Dendritic cell treated with granulocyte-macrophage colony-stimulating factor and Interleukin-4, amounts not matched to agents 40 ng/mL and 50 ng/mL, for 4 days (primary cell): ENCODE results near the gene EXOC6B.

Experiments used
- H3K27ac Mint-ChIP-seq: one replicate; pipeline ENCODE4 v1.8.0; 2022; ENCODE audit warnings: mild to moderate bottlenecking, mixed read lengths
- H3K27me3 Mint-ChIP-seq: one replicate; pipeline ENCODE4 v1.8.0; 2022; ENCODE audit warnings: mild to moderate bottlenecking, mixed read lengths
- H3K36me3 Mint-ChIP-seq: one replicate; pipeline ENCODE4 v1.8.0; 2022; ENCODE audit warnings: low read depth, mixed read lengths
- H3K4me1 Mint-ChIP-seq: one replicate; pipeline ENCODE4 v1.8.0; 2022; ENCODE audit warnings: low read depth, mixed read lengths
- H3K4me3 Mint-ChIP-seq: one replicate; pipeline ENCODE4 v1.8.0; 2022; ENCODE audit warnings: mild to moderate bottlenecking, moderate library complexity, mixed read lengths
- H3K9me3 Mint-ChIP-seq: one replicate; pipeline ENCODE4 v1.8.0; 2022; ENCODE audit warnings: mixed read lengths
- intact Hi-C: fragments of 100-400 bp; cut with micrococcal nuclease; formaldehyde crosslinking; loops from one replicate; pipeline ENCODE4 v1.15.0; 2022

Gene EXOC6B

GRCh38 chr2:72162574-72162973, 663.3 kb downstream of the EXOC6B start:
- Mint-ChIP-seq H3K4me1 (no peaks in the 10 kb centered on the region), H3K9me3 (no peaks in the 10 kb centered on the region), H3K27me3 (peaks cover 22% of the 10 kb centered on the region), H3K4me3 (no peak overlapping the region), H3K36me3 (no peaks in the 10 kb centered on the region), H3K27ac (no peak overlapping the region)
- intact Hi-C loops = no loop called here

GRCh38 chr2:72159211-72159993, 666.4 kb downstream of the EXOC6B start:
- H3K27ac Mint-ChIP-seq = no peak overlapping the region
- H3K36me3 Mint-ChIP-seq = no peaks in the 10 kb centered on the region
- no peaks in the 10 kb centered on the region for H3K9me3 Mint-ChIP-seq
- no peak overlapping the region for H3K4me3 Mint-ChIP-seq
- intact Hi-C loops = no loop called here
- H3K27me3 Mint-ChIP-seq = peaks cover 33% of the 10 kb centered on the region
- no peaks in the 10 kb centered on the region for H3K4me1 Mint-ChIP-seq

- Mint-ChIP-seq H3K36me3 (no peaks in the 10 kb centered on the region), H3K4me1 (no peaks in the 10 kb centered on the region), H3K9me3 (no peaks in the 10 kb centered on the region), H3K27me3 (peaks cover 35% of the 10 kb centered on the region), H3K4me3 (no peak overlapping the region), H3K27ac (no peak overlapping the region)
- intact Hi-C loops = no loop called here
Measured at GRCh38 chr2:72157871-72158771, 667.7 kb downstream of the EXOC6B start.

- no peaks in the 10 kb centered on the region for H3K4me1 Mint-ChIP-seq
- no peak overlapping the region for H3K27ac Mint-ChIP-seq
- H3K27me3 Mint-ChIP-seq = peaks cover 37% of the 10 kb centered on the region
- no peak overlapping the region for H3K4me3 Mint-ChIP-seq
- intact Hi-C loops = no loop called here
- no peaks in the 10 kb centered on the region for H3K9me3 Mint-ChIP-seq
- H3K36me3 Mint-ChIP-seq = no peaks in the 10 kb centered on the region
Measured at GRCh38 chr2:72156872-72157271, 669.0 kb downstream of the EXOC6B start.

- no peaks in the 10 kb centered on the region for H3K36me3 Mint-ChIP-seq
- no peaks in the 10 kb centered on the region for H3K4me1 Mint-ChIP-seq
- H3K27me3 Mint-ChIP-seq = peaks cover 42% of the 10 kb centered on the region
- H3K9me3 Mint-ChIP-seq = no peaks in the 10 kb centered on the region
- no peak overlapping the region for H3K27ac Mint-ChIP-seq
- intact Hi-C loops = no loop called here
- H3K4me3 Mint-ChIP-seq = no peak overlapping the region
Measured at GRCh38 chr2:72155737-72156136, 670.1 kb downstream of the EXOC6B start.

GRCh38 chr2:72155151-72155550, 670.7 kb downstream of the EXOC6B start:
- no peaks in the 10 kb centered on the region for H3K9me3 Mint-ChIP-seq
- intact Hi-C loops = no loop called here
- no peak overlapping the region for H3K27ac Mint-ChIP-seq
- H3K36me3 Mint-ChIP-seq = no peaks in the 10 kb centered on the region
- peaks cover 3% of the 10 kb centered on the region for H3K4me1 Mint-ChIP-seq
- no peak overlapping the region for H3K4me3 Mint-ChIP-seq
- peaks cover 44% of the 10 kb centered on the region for H3K27me3 Mint-ChIP-seq

GRCh38 chr2:72154386-72154975, 671.4 kb downstream of the EXOC6B start:
- H3K27ac Mint-ChIP-seq = no peak overlapping the region
- intact Hi-C loops = no loop called here
- no peaks in the 10 kb centered on the region for H3K9me3 Mint-ChIP-seq
- H3K27me3 Mint-ChIP-seq = peaks cover 50% of the 10 kb centered on the region
- H3K36me3 Mint-ChIP-seq = no peaks in the 10 kb centered on the region
- peaks cover 10% of the 10 kb centered on the region for H3K4me1 Mint-ChIP-seq
- no peak overlapping the region for H3K4me3 Mint-ChIP-seq

GRCh38 chr2:72153924-72154323, 671.9 kb downstream of the EXOC6B start:
- no peaks in the 10 kb centered on the region for H3K36me3 Mint-ChIP-seq
- no peak overlapping the region for H3K27ac Mint-ChIP-seq
- peaks cover 15% of the 10 kb centered on the region for H3K4me1 Mint-ChIP-seq
- no peak overlapping the region for H3K4me3 Mint-ChIP-seq
- peaks cover 56% of the 10 kb centered on the region for H3K27me3 Mint-ChIP-seq
- H3K9me3 Mint-ChIP-seq = no peaks in the 10 kb centered on the region
- intact Hi-C loops = no loop called here

GRCh38 chr2:72153026-72153791, 672.6 kb downstream of the EXOC6B start:
- H3K9me3 Mint-ChIP-seq = no peaks in the 10 kb centered on the region
- H3K27me3 Mint-ChIP-seq = peaks cover 59% of the 10 kb centered on the region
- no peak overlapping the region for H3K4me3 Mint-ChIP-seq
- no peak overlapping the region for H3K27ac Mint-ChIP-seq
- no peaks in the 10 kb centered on the region for H3K36me3 Mint-ChIP-seq
- intact Hi-C loops = no loop called here
- H3K4me1 Mint-ChIP-seq = peaks cover 21% of the 10 kb centered on the region

- Mint-ChIP-seq H3K9me3 (no peaks in the 10 kb centered on the region), H3K27ac (no peak overlapping the region), H3K27me3 (peaks cover 73% of the 10 kb centered on the region), H3K4me3 (no peak overlapping the region), H3K36me3 (no peaks in the 10 kb centered on the region), H3K4me1 (peaks cover 31% of the 10 kb centered on the region)
- intact Hi-C loops = loop anchor here (1.0 kb wide), 1 partner anchor 227 kb away; no protein-coding TSS in a partner anchor
Measured at GRCh38 chr2:72150861-72151356, 674.9 kb downstream of the EXOC6B start.

- Mint-ChIP-seq H3K27ac (no peak overlapping the region), H3K4me1 (peaks cover 37% of the 10 kb centered on the region), H3K4me3 (no peak overlapping the region), H3K36me3 (no peaks in the 10 kb centered on the region), H3K9me3 (no peaks in the 10 kb centered on the region), H3K27me3 (peaks cover 74% of the 10 kb centered on the region)
- intact Hi-C loops = loop anchor here (1.0 kb wide), 1 partner anchor 226 kb away; no protein-coding TSS in a partner anchor
Measured at GRCh38 chr2:72150157-72150860, 675.5 kb downstream of the EXOC6B start.

GRCh38 chr2:72149556-72150156, 676.2 kb downstream of the EXOC6B start:
- Mint-ChIP-seq H3K4me1 (peaks cover 42% of the 10 kb centered on the region), H3K27me3 (peaks cover 78% of the 10 kb centered on the region), H3K36me3 (no peaks in the 10 kb centered on the region), H3K27ac (no peak overlapping the region), H3K9me3 (no peaks in the 10 kb centered on the region), H3K4me3 (no peak overlapping the region)
- intact Hi-C loops = loop anchor here (1.0 to 5.0 kb wide), 2 partner anchors 225 to 602 kb away; no protein-coding TSS in a partner anchor
